Colonic mucosa (tissue), 4 donors: ENCODE measurements around the gene FCRL2. TPM values are rescaled to one million over a fixed set of nuclear protein-coding genes. Genes with fewer than 3 reads are reported as not detected.

Experiments used
- DNase-seq: peaks from one replicate; pipeline ENCODE4 v3.0.0-alpha.2; 2020
- H3K27ac ChIP-seq: fragments of 200-600 bp; one replicate; pipeline ENCODE4 v1.8.0; 2021
- H3K27me3 ChIP-seq: fragments of 200-600 bp; one replicate; pipeline ENCODE4 v1.8.0; 2021
- H3K36me3 ChIP-seq: fragments of 200-600 bp; one replicate; pipeline ENCODE4 v1.8.0; 2021
- H3K4me1 ChIP-seq: fragments of 200-600 bp; one replicate; pipeline ENCODE4 v1.8.0; 2021; ENCODE audit warnings: mild to moderate bottlenecking
- H3K4me3 ChIP-seq: fragments of 200-600 bp; one replicate; pipeline ENCODE4 v1.8.0; 2021
- H3K9ac ChIP-seq, 2 donors: one replicate each; pipeline ENCODE4 v1.7.0; 2013; ENCODE audit warnings: control low read depth in 2 of 2, low read depth in 2 of 2, low read length in 2 of 2
- H3K9me3 ChIP-seq: fragments of 200-600 bp; one replicate; pipeline ENCODE4 v1.8.0; 2021
- intact Hi-C: fragments of 100-400 bp; cut with DNase I; formaldehyde crosslinking; loops from one replicate; pipeline ENCODE4 v1.14.1; 2022
- total RNA-seq, 2 donors: library from RNA; stranded (reverse); fragmentation: NEBNext Ultra II Directional in 1 of 2; extraction: Animal tissue kit (Norgen Biotek cat#: 25700) in 1 of 2; gene quantifications; one replicate each; pipeline ENCODE4 v1.2.1, GENCODE V29; 2021
- TF ChIP-seq, protein P1 (sequence below): fragments of 200-600 bp; IDR thresholded peaks from one replicate; pipeline ENCODE4 v1.8.0; 2022; ENCODE audit warnings: antibody characterized with exemption, mild to moderate bottlenecking
- donor health status: healthy.
- donor health status: DM: no; HTN: no; CAD: no.
- donor health status: DM: no; HTN: no; CAD: no.

FCRL2 gene
- total RNA-seq, 2 donors from 2014 or later: 0.10 to 0.40 TPM

DNA sequence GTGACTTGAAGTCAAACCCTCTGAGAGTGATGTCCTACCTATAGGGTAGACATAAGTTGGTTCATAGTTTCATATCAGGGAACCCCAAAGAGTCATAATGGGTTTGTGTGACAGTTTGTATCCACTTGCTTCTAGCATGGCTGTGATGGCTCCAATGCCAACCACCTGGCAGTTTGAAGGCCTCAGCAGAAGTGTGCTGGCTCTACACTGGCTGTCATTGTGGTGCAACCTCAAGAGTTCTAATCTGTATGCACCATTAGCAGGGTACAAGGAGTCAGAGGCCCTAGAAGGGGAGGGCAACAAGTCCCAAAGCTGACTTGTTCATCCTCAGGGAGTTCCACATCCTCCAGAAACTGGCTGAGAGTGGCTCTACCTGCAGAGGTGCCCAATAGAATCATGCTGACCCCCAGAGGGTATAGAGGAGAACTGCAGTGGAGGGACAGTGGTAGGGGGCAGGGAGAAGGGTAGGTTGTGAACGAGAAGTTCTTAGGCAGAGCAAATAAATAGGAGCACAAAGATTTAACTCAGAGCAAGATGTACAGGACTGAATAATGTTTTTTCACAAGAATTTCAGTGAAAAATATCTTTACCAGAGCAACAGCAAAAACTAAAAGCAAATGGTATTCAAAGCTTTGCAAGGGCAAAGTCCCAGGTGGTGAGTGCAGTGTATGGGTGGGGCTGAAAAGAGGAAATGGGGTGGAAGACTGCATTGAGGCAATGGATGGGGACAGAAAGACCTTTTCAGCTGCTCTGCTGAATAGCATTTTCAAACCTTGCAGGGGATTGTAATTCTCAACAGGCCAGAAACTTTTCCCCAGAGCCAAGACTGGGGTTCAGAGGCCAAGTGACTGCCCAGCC is 3.2 kb downstream of the FCRL2 start:
- peak; percentile 70 for DNase-seq
- intact Hi-C loops: loop anchor here (10.0 kb wide), 1 partner anchor 171 kb away; no protein-coding TSS in a partner anchor
- H3K4me1 ChIP-seq: peaks cover 5% of the 10 kb centered on the region
- H3K27ac ChIP-seq: peak overlapping the region; percentile 71
- TF ChIP-seq, protein P1, sequence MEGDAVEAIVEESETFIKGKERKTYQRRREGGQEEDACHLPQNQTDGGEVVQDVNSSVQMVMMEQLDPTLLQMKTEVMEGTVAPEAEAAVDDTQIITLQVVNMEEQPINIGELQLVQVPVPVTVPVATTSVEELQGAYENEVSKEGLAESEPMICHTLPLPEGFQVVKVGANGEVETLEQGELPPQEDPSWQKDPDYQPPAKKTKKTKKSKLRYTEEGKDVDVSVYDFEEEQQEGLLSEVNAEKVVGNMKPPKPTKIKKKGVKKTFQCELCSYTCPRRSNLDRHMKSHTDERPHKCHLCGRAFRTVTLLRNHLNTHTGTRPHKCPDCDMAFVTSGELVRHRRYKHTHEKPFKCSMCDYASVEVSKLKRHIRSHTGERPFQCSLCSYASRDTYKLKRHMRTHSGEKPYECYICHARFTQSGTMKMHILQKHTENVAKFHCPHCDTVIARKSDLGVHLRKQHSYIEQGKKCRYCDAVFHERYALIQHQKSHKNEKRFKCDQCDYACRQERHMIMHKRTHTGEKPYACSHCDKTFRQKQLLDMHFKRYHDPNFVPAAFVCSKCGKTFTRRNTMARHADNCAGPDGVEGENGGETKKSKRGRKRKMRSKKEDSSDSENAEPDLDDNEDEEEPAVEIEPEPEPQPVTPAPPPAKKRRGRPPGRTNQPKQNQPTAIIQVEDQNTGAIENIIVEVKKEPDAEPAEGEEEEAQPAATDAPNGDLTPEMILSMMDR: peak; percentile 56
- H3K4me3 ChIP-seq: no peak overlapping the region
- no peak overlapping the region for H3K9ac ChIP-seq
- H3K36me3 ChIP-seq: no peaks in the 10 kb centered on the region
- no peaks in the 10 kb centered on the region for H3K27me3 ChIP-seq
- no peaks in the 10 kb centered on the region for H3K9me3 ChIP-seq

DNA sequence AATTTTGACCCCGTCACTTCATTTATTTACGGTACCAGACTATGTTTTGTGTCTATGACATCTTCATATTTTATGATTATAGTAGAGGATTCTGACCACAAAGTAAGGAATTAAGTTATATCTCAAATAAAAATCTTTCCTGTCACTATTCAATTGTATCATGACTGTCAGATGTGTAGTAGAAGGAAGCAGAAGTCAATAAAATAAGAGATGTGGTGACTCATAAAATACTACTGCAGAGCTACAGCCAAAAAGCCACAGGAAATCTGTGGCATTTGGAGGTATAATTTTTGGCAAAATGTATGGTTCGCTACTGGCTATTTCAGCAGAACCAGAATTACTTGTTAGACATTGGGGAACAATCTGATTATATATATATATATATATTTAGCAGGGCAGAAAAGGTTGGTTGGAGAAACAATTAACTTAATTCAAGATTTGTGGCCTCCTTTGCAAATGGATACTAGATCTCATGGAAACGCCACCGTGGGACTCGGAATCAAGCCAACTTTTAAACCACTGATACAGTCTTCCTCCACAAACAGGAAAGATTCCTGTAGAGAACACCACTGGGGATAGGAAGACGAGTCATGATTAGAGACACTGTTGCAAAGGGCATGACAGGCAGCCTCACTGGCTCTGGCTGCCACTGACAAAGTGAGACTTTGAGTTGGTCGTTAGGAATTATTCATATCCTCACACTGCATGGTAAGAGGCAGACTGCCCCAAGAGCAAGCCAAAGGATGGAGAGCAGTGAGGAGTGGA is 5.1 kb downstream of the FCRL2 start:
- intact Hi-C loops: loop anchor here (10.0 kb wide), 1 partner anchor 173 kb away; no protein-coding TSS in a partner anchor
- TF ChIP-seq, protein P1: no peak
- peaks cover 2% of the 10 kb centered on the region for H3K4me1 ChIP-seq
- H3K9me3 ChIP-seq: no peaks in the 10 kb centered on the region
- no peak overlapping the region for H3K4me3 ChIP-seq
- DNase-seq: no peak
- no peak overlapping the region for H3K9ac ChIP-seq
- H3K36me3 ChIP-seq: no peaks in the 10 kb centered on the region
- no peaks in the 10 kb centered on the region for H3K27me3 ChIP-seq
- H3K27ac ChIP-seq: no peak overlapping the region

DNA sequence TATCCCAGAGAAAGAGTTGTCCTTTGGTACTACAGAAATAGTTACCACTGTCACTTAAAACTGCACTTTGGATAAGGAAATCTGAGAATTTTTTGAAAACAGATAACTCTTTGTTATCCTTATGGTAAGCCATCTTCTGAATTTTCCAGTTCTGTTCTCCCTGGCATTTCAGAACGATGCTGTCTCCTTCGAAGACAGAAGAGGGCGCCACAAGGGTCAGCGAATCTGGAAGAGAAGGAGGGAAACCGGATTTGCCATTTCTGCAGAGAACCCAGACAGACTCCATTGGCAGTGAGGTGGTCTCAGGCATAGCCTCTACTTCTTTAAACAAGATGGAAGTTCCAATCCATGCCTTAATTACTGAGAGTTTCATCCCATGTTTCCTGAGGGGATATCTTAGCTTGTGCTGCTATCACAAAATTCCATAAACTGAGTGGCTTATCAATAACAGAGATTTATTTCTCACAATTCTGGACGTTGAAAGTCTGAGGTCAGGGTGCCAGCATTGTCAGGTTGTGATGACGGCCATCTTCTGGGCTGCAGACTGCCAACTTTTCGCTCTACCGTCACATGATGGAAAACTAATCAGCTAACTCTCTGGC is 6.4 kb downstream of the FCRL2 start:
- Histone ChIP-seq H3K27ac (no peak overlapping the region), H3K36me3 (no peaks in the 10 kb centered on the region), H3K27me3 (no peaks in the 10 kb centered on the region), H3K9ac (no peak overlapping the region), H3K4me1 (no peaks in the 10 kb centered on the region), H3K9me3 (no peaks in the 10 kb centered on the region), H3K4me3 (no peak overlapping the region)
- peak; percentile 36 for DNase-seq
- intact Hi-C loops: loop anchor here (10.0 kb wide), 1 partner anchor 174 kb away; no protein-coding TSS in a partner anchor
- TF ChIP-seq, protein P1: peak; percentile 30

DNA sequence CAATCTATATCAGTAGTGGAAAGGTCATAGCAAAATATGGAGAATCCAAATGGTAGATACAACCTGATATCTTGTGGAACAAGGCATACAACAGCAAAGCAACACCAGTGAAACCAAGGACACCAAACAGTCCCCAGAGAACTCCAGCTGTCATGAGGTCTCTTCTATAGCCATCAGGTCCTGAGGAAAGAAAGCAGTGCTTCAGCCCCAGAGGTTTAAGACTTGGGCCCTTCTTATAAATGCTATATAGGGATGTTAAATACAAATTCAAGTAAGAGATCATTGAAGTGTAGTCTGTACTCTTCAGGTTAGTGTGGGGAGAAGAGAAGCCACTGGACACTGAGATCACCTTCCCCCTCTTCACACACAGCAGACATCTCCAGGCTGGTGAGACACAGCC is 10.1 kb downstream of the FCRL2 start:
- Histone ChIP-seq H3K27ac (no peak overlapping the region), H3K9ac (no peak overlapping the region), H3K4me3 (no peak overlapping the region), H3K4me1 (no peaks in the 10 kb centered on the region), H3K9me3 (no peaks in the 10 kb centered on the region), H3K36me3 (no peaks in the 10 kb centered on the region), H3K27me3 (no peaks in the 10 kb centered on the region)
- TF ChIP-seq, protein P1: no peak
- intact Hi-C loops: no loop called here
- no peak for DNase-seq

DNA sequence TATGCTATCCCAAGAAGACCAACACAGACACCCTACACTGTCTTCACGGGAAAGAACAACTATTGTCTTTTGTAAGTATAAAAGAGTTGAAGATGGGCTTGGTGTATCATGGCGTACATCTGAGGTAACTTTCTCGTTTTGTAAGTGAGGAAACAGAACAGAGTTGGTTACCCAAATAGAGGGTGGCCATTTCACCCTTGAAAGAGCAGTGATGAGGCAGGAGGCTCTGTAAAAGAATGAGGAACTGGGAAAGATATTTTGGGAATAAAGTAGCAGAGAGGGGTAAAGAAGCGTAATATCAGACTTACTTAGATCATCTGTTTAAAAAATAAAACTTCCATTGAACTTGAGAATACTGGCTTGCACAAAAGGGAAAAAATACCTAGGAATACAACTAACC is 18.9 kb downstream of the FCRL2 start:
- no peaks in the 10 kb centered on the region for H3K4me1 ChIP-seq
- no peak for DNase-seq
- H3K27me3 ChIP-seq: no peaks in the 10 kb centered on the region
- intact Hi-C loops: no loop called here
- H3K36me3 ChIP-seq: no peaks in the 10 kb centered on the region
- H3K27ac ChIP-seq: no peak overlapping the region
- no peaks in the 10 kb centered on the region for H3K9me3 ChIP-seq
- no peak overlapping the region for H3K9ac ChIP-seq
- TF ChIP-seq, protein P1: no peak
- no peak overlapping the region for H3K4me3 ChIP-seq
